GM19397 (cell line): ENCODE results near the gene WWOX.
"Not testable (repeated sequence)": the region's sequence is repeated elsewhere in the genome, so short reads cannot be mapped to it uniquely, and the experiment has no call there.

ENCODE experiments used
- ATAC-seq: cut with Tn5 transposase; IDR thresholded peaks from one replicate; pipeline ENCODE4 v1.9.1; 2021; ENCODE audit warnings: mild to moderate bottlenecking, moderate library complexity; ENCODE audit not compliant: unreplicated experiment

WWOX gene

DNA sequence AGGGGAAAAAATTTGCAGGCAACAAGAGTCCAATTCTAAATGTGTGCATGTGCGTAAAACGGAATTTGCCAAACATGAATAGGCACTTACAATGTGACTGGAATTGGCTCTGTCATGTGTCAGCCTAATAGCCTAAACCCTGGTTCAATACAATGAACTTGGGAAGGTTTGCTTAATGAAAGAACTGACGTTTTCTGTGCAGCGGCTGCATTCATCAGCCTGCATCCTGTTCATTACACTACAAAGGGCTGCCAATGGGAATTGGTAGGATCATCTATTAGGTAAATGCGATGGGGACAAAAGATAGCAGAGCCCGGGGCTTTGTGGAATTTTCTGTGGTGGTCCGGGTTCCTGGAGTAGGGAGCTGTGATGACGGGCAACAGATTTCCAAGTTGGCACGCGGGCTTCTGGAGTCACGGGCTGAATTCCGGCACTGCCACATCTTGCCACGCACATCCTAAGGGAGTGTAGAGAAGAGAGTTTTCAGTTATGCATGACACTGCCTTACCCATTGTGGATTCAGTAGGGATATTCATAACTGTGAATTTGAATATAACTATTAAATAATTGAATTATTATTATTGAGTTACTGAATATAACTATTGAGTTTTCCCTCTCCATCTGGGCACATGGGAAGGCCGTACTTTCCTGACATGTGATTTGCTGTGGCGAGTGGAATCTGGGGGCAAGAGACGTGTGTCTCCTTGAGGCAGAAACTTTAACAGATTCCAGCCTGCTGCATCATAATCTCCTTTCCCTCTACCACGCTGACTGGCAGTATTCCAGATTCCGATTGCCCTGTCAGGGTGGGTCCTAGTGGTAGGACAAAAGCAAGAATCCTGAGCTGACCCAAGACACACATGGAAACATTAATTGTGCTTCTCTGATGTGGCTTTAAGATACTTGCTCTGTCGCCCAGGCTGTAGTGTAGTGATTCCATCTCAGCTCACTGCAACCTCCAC is 565.6 kb downstream of the WWOX start:
- no peak for ATAC-seq

- no peak for ATAC-seq
Measured at GRCh38 chr16:78666318-78666717, 566.9 kb downstream of the WWOX start.

DNA sequence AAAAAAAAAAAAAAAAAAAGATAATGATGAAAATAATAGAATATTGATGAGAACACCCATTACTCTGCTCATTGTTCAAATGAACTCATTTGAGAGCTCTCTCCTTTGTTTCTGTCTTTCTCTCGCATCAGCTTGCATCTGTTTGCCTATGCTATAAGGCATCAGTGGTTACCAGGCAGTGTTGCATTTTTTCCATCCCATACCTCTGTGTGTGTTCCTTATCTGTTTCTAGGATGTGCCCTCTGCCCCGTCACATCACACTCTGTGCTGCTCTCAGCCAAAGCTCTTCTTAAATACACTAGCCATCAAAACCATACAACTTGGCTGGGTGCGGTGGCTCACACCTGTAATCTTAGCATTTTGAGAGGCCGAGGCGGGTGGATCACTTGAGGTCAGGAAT is 568.2 kb downstream of the WWOX start:
- ATAC-seq: no peak

GRCh38 chr16:78668393-78668792 is 568.9 kb downstream of the WWOX start:
- no peak for ATAC-seq

DNA sequence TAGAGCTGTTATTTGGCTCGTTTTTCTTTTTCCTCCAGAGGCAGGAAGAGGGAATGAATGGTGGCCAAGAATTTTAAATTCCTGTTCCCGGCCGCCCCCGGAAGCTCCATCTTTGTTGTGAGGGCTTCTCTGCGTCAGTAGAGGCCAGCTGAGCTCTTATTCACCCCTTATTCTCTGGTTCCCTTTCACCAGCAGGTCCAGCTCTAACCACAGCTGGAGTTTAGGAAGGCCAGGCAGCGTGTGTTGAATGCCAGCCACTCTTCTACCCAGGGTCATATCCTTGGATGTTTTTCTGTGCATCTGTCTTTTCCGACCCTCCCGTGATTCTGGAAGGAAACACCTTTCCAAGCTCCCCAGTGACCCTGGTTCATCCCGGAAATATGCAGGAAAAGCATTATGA is 570.5 kb downstream of the WWOX start:
- ATAC-seq: no peak

DNA sequence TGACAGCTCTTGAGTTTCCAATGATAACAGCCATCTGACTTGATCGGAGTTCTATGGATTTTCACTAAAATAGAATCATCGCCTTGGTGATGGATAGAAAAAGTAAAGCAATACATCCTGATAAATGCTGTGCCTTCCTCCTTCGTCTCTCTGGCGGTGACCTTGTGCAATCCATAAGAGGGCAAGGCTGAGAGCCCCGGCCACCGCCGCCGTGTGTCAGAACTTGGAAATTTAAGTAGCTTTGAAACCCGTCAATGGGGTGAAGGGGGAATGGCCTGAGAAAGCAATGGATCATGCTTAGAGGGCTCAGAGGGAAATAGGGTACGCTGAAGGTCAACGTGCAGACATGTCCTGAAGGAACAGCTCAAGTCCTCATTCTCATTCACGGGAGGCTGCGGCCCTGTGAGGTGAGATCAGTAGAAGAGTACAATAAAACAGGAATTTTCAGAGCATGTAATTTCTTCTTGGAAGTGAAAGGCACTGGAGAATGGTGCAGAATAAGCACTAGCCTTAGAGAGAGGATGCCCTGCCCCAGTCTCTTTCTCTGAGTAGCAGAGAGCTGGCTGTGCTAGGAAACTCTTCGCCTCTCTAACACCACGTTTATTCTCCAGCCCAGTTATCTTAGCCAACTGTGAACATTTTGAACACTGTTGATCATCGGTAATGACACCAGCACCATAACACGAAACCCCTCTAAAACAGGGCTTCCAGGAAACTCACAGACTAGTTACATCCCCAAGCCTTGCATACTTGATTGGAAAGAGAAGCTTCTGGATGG is 573.5 kb downstream of the WWOX start:
- no peak for ATAC-seq

GRCh38 chr16:78673884-78674283 is 574.4 kb downstream of the WWOX start:
- no peak for ATAC-seq

DNA sequence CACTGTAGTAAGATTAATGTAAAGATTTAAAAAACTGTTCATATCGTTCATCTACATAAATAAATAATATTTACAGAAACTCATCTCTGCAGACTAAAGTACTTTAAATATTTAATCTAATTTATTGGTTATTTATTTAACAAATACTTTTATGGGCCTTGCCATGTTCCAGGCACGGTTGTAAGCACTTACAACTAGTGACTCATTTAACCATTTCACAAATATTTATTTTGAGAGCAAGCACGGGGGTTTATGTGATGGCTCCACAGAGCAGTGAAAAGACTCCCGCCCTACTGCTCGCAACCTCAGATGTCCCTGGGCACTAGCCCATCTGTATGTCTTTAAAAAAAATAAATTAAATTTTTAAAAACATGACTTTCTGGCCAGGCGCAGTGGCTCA is 575.9 kb downstream of the WWOX start:
- ATAC-seq: no peak

- ATAC-seq: no peak
Measured at GRCh38 chr16:78675951-78676792, 576.7 kb downstream of the WWOX start.

DNA sequence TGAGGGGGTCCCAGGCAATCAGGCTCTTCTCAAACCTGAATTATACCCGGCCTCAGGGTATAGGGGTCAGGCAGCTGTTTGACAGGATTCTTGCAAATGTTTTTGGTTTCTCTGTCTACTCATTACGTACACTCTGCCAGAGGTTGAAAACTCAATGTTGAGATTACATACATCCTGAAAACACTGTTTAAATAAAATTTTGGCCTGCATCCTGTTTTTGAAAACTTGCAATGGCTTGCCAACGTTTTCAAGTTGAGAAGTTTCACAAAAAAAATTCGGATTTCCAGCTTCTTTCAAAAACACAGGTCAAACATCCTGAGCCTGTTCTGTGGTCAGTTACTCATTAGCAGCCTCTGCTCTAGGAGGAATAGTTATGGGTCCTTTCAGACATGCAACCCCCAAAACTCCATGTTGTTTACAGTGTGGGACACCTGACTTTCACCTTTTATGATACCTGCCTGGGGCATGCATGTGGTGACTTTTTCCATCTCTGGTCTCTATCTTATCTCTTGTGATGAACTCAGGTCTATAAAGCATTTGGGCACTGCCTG is 577.8 kb downstream of the WWOX start:
- no peak for ATAC-seq

DNA sequence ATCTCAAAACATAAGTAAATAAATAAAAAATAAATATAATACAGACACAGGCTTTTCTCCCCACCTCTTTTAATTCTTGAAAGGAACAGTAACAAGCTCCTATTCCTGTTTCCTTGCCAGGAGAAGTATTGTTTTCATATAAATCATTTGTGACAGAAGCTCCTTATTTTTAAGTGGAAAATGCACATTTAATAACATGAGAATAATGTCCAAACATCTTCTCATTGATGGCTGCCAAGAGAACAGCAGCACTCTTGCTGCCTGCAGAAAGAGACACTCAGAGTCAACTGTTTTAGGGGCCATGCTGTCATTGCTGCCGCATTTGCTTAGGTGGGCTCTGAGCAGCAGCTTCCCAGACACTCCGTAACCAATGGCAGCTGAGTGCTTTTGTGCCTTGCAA is 580.1 kb downstream of the WWOX start:
- ATAC-seq: no peak

GRCh38 chr16:78681743-78682142 is 582.3 kb downstream of the WWOX start:
- ATAC-seq: no peak

DNA sequence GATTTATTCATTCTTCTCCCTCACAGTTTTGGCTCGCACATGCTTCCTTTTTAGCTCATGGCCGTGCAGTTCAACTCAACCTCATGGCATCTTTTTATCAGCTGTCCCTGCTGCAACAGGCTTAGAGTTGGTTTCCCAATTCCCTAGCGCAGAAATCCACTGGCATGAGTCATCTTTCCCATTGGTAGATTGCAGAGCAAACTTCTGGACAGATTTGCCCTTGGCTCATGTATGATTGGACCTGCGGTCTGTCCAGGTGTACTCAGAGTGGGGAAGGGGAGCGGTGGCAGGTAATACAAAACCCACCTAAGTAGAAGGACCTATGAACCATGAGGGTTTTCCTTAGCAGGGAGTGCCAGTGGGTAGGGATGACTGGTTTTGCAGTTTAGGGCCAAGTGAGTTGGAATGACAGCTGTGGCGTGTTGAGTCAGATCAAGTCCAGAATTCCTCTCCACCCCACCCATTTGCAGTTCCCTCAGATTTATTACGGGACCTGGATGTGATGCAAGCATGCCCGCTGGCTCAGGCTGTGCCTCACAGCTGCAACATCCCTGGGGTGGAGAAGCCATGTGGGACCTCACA is 584.7 kb downstream of the WWOX start:
- ATAC-seq: no peak

DNA sequence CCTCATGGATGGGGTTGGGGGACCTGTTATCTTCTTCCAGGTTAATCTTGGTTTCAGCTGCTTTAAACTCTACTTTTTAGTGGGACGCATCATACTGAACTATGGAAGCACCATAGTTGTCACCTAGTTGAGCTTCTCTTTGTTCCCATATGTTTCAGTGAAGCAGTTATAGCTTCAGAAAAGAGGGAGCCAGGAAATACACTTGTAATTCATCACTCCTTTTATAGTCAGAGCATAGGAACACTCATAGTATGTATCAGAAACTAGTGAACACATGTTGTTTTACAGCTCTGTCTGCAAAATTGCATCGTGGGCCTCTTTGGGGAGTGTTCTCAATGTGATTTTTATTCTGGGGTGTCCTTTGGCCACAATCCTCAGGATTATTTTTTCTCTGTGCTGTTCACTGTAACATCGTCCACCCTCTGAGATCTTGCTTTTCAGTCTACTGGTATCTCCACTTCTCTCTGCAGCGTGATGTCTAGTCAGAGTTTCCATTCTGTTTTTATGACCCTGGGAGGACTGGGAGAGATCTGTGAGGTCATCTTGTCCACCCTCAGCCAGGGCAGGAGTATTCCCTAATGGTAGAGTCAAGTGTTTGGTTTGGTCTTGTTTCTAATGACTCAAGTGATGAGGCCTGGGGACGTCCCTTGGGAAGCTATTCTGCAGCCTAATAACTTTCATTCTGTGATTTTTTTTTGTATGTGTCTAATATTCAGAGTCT is 585.4 kb downstream of the WWOX start:
- ATAC-seq: no peak

DNA sequence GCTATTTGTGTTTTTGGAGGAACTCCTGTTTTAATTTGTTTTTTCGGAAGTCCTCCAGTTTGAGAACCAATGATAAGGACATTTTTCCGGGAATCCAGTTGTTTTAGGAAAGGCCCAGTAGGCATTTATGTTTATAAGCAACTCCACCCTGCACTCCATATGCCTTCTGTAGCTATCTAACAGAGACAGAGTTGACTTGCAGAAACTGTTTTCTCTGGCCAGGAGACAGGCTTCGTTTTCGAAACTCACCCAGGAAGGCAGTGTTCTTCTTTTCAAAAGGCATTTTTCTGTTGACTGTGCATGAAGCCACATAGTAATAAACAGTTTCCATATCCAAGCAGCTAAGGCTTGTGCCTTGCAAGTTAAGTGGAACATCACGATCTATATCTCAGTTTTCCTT is 587.1 kb downstream of the WWOX start:
- no peak for ATAC-seq

- ATAC-seq: no peak
Measured at GRCh38 chr16:78689028-78689427, 589.6 kb downstream of the WWOX start.

DNA sequence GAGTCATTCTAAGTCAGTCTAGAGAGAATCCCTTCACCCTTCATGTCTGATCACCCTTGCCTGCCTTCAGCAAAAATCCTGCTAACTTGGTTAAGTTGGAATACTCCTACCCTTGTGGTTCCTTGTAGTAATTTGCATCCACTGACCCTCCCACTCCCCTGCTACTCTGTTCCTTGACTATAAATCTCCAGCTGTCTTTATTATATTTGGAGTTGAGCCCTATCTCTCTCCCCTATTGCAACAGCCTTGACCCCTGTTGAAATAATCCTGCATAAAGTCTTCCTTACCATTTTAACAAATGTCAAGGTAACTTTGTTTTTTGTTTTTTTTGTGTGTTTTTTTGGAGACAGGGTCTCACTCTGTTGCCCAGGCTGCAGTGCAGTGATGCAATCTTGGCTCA is 590.1 kb downstream of the WWOX start:
- ATAC-seq: no peak

GRCh38 chr16:78690510-78690909 is 591.1 kb downstream of the WWOX start:
- ATAC-seq: no peak

DNA sequence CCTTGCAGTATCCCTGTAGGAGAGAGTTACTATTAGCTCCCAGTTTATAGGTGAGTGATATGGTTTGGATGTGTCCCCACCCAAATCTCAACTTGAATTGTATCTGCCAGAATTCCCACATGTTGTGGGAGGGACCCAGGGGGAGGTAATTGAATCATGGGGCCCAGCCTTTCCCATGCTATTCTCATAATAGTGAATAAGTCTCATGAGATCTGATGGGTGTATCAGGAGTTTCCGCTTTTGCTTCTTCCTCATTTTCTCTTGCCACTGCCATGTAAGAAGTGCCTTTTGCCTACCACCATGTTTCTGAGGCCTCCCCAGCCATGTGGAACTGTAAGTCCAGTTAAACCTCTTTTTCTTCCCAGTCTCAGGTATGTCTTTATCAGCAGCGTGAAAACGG is 592.3 kb downstream of the WWOX start:
- ATAC-seq: not testable (repeated sequence)

DNA sequence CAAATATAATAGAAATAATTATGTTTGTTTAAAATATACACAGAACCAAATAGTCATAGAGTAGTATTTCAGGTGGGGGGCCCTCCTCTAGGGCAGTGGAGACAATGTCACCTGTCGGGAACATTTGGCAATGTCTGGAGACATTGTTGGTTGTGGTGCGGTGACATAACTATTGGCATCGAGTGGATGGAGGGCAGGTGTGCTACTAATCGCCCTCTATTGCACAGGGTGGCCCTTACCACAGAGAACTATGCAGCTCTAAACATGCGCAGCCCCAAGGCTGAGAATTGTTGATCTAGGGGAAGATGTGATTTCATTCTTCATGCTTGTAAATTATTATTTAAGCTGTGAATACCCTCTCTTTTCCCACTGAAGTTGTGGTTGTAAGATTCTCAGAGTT is 594.0 kb downstream of the WWOX start:
- no peak for ATAC-seq
